ENCODE results near the gene HBEGF.

Gene HBEGF

GRCh38 chr5:140301136-140301535 lies 45.3 kb downstream of the HBEGF start:
- no peak for DNase-seq

- no peak for DNase-seq
Measured at GRCh38 chr5:140299056-140299455, 47.3 kb downstream of the HBEGF start.

GRCh38 chr5:140298183-140298601 lies 48.2 kb downstream of the HBEGF start:
- DNase-seq: no peak

GRCh38 chr5:140297283-140297682 lies 49.1 kb downstream of the HBEGF start:
- no peak for DNase-seq

GRCh38 chr5:140296289-140296688 lies 50.1 kb downstream of the HBEGF start:
- DNase-seq: no peak

- DNase-seq: no peak
Measured at GRCh38 chr5:140295414-140295813, 51.0 kb downstream of the HBEGF start.

GRCh38 chr5:140294753-140295152 lies 51.6 kb downstream of the HBEGF start:
- DNase-seq: no peak

GRCh38 chr5:140293849-140294100 lies 52.6 kb downstream of the HBEGF start:
- DNase-seq: no peak

GRCh38 chr5:140293091-140293848 lies 53.1 kb downstream of the HBEGF start:
- DNase-seq: no peak

- DNase-seq: no peak
Measured at GRCh38 chr5:140292212-140293036, 54.0 kb downstream of the HBEGF start.

GRCh38 chr5:140287801-140288521 lies 58.4 kb downstream of the HBEGF start:
- no peak for DNase-seq

GRCh38 chr5:140286424-140286823 lies 60.0 kb downstream of the HBEGF start:
- no peak for DNase-seq

- no peak for DNase-seq
Measured at GRCh38 chr5:140284013-140284412, 62.4 kb downstream of the HBEGF start.
